CD4-positive, alpha-beta T cell treated with Interleukin-17A for 4 hours (primary cell): ENCODE results near the gene PDXK.

ENCODE experiments used
- DNase-seq: peaks from one replicate; pipeline ENCODE4 v3.0.0-alpha.2; 2020; ENCODE audit warnings: mixed read lengths

PDXK gene

GRCh38 chr21:43785134-43785533, 66.2 kb downstream of the PDXK start:
- DNase-seq: no peak

- no peak for DNase-seq
Observed at GRCh38 chr21:43786300-43786806, 67.4 kb downstream of the PDXK start.

DNA sequence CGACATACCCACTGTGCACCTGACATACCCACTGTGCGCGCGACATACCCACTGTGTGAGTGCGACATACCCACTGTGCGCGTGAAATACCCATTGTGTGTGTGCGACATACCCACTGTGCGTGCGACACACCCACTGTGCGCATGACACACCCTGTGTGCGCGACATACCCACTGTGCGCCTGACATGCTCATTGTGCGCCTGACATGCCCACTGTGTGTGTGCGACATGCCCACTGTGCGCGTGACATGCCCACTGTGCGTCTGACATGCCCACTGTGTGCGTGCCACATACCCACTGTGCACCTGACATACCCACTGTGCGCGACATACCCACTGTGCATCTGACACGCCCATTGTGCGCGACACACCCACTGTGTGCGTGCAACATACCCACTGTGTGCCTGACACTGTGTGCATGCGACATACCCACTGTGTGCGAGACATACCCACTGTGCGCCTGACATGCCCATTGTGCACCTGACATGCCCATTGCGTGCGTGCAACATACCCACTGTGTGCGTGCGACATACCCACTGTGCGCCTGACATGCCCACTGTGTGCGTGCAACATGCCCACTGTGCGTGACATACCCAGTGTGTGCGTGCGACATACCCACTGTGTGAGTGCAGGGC, 68.0 kb downstream of the PDXK start:
- no peak for DNase-seq

DNA sequence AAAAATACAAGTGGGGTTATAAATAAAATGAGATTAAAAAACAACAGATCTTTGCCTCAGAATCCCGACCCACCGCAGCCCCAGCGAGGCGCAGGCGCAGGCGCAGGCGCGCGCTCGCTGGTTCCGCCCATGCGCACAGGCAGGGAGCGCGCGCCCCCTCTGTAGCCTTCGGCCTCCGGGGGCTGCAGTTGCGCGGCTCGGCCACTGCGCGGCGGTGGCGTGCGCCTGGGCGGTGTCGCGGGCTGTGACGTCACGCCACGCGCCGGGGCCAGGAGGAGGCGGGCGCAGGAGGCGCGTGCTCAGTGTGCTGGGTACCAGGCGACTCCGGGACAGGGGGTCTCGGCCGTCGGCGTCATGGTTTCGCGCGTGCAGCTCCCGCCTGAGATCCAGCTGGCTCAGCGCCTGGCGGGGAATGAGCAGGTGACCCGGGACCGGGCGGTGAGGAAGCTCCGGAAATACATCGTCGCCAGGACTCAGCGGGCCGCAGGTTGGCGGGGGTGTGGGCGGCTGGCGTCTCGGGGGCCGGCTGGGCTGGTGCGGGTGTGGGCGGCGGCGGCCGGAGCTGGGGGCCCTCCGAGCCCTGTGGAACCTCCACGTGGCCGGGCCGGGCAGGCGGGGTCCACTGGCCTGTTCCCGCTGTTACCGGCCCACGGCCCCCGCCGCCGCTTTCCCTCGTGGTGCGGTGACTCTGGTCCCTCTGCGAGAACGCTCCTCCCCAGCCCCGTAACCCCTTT, 70.5 kb downstream of the PDXK start, which contains the start of gene RRP1:
RRP1 (plus strand) TSS at position 302 of the 734 bp plus-strand sequence; CDS start at position 355, 53 bp downstream.
- DNase-seq: peak; percentile 94

- no peak for DNase-seq
Observed at GRCh38 chr21:43790010-43790524, 71.1 kb downstream of the PDXK start.

DNA sequence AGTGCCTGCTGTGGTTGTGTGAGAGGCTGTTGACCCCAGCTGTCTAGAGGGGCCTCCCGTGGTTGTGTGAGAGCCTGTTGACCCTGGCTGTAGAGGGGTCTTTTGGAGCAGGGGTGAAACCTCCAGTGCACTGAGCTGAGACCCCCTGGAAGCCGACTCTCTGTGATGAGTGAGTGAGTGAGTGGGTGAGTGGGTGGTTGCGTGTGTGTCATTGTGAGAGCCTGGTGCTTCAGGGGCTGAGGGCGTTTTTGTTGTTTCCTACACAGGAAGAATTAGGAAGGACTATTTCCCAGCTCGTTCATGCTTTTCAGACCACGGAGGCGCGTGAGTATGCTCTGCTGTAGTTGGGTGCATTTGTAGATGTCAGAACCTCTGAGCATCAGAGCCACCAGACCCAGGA, 73.5 kb downstream of the PDXK start:
- no peak for DNase-seq

GRCh38 chr21:43793243-43793642, 74.3 kb downstream of the PDXK start:
- no peak for DNase-seq

- DNase-seq: no peak
Observed at GRCh38 chr21:43794311-43794710, 75.4 kb downstream of the PDXK start.

DNA sequence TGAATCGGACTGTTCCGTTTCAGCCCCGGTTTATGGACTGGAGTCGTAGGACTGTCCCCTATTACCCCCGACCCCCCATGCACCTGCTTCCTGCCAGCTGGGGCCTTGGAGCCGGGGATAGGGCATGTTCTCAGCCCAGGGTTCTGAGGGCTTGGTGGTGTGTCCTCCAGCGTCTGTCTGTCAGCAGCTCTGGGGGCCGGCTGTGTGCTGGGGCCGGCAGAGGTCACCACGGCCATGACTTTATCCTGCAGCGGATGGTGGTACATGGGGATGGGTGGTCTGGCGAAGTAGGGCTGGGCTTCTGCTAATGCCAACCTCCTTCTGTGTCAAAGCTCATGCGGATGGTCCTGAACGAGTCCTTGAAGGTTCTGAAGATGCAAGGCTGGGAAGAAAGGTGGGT, 75.9 kb downstream of the PDXK start:
- DNase-seq: no peak

DNA sequence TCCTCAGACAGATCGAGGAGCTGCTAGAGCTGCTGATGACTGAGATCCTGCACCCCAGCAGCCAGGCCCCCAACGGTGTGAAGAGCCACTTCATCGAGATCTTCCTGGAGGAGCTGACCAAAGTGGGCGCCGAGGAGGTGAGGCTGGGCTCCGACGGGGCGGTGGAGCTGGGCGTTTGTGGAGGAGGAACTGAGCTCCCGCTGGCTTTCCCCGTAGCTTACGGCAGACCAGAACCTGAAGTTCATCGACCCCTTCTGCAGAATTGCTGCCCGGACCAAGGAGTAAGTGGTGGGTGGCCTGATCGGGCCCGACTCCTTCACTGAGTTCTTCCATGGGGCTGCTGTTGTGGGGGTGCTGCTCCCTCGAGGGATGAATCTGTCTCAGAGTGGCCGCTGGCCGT, 78.5 kb downstream of the PDXK start:
- DNase-seq: no peak

GRCh38 chr21:43797925-43798715, 79.2 kb downstream of the PDXK start:
- no peak for DNase-seq

DNA sequence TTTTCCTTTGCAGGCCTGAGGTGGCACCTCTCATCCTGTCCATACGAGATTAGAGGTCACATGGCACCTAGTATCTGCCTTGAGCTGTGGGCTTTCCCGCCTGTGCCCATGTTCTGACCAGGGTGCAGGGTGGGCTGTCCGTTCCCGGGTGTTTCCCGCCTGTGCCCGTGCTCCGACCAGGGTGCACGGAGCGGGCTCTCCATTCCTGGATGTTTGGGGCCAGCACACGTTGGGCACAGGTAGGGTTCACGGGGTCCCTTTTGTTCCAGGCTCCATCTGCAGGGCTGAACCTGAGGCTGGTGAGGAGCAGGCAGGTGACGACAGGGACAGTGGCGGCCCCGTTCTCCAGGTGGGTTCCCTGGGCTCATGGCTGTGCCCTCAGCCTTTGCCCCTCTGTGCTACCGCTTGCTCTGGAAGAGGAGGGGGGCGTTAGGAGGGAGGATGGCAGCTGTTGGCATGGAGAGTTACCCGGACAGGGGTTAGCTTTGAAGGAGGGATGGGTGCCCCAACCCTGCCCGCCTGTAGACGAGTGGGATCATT, 80.4 kb downstream of the PDXK start:
- DNase-seq: no peak

GRCh38 chr21:43800124-43800523, 81.2 kb downstream of the PDXK start:
- DNase-seq: no peak

GRCh38 chr21:43800566-43800965, 81.6 kb downstream of the PDXK start:
- no peak for DNase-seq

DNA sequence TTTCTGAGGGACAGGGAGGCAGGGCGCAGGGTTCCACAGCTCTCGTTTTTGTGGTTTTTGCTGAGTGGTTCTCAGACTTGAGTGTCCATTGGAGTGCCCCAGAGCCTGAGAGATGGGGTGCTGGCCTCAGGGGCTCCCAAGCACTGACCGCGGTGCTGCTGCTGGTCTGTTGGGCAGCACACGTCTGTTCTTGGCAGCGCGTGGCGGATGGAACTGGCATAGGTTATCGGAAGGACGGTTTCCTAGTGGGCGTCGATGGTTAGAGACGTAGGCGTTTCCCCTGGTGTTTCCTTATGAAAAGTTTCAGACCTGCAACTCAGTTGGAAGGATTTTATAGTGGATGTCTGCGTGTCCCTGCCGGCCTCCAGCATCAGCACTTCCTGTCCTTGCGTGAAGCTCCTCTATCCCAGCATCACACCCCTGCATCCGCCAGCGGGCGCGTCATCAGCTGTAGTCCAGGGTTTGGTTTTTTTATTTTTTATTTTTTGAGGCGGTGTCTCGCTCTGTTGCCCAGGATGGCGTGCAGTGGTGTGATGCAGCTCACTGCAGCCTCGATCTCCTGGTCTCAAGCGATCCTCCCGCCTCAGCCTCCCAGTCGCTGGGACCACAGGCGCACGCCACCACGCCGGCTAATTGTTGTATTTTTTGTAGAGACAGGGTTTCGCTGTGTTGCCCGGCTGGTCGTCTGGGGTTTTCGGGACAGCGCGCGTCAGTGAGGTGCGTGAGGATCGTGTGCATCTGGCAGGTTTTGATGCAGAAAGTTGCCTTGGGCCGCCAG, 82.3 kb downstream of the PDXK start:
- no peak for DNase-seq

DNA sequence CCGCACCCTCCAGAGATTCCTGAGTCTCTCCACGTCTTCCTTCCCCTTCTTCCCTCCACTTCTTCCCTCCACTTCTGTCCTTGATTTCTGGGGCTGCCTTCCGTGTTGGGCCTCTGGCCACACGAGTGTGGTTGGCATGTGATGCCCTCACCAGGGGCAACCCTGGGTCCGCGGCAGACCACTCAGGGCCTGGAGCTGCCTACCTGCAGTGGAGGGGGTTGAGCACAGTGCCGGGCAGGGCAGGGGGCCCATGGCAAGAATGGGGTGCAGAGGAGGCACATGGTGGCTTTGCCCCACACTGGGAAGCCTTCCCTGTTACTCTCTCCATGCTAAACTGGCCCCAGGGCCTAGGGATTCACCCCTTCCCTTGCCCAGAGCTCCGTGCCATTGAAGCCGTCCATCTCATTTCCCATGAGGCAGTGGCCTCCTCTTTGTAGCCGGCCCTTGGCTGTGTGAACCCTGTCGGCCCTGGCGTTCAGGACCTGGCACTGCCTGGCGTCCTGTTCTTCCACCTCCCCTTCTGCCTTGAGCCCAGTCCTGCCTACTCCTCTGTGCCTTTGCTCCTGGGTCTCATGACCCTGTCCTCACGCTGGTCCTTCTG, 83.9 kb downstream of the PDXK start:
- no peak for DNase-seq

- DNase-seq: no peak
Observed at GRCh38 chr21:43803558-43804300, 84.8 kb downstream of the PDXK start.

DNA sequence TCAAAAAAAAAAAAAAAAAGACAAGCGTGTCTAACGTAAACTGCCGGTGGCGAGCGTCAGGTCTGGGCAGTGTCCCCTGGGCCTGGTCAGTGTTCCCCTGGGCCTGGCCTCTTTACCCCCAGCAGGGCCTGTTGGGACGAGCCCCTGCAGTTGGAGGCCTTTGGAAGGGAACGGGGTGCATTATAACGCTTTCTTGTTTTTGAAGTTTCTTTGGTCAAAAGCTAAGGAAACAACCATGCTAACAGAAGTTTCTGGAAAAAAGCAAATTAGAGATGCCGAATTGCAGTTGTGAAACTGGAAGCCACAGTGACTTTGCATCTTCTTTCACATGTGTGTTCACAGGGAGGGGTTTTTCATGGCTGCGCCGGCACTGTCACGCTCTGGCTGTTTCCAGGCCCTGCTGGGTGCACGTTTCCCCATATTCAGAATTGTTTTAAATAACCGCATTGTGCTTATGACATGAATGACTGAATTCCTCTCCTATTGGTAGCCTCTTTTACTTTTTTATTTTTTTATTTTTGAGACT, 86.4 kb downstream of the PDXK start:
- DNase-seq: no peak

- DNase-seq: no peak
Observed at GRCh38 chr21:43806017-43806710, 87.2 kb downstream of the PDXK start.

- DNase-seq: no peak
Observed at GRCh38 chr21:43808367-43808766, 89.4 kb downstream of the PDXK start.
